Measurements from ENCODE around the gene GDAP2.

The GDAP2 gene

GRCh38 chr1:117838911-117839310 is 90.5 kb downstream of the GDAP2 start:
- ChIA-PET POLR2A (no interaction called here), CTCF (no interaction called here)
- DNase-seq (ENCODE audit: extremely low spot score): no peak
- no peak for TF ChIP-seq TARDBP (IDR thresholded peaks at IDR 0.05)
- TF ChIP-seq LEF1 (IDR thresholded peaks at IDR 0.05; ENCODE audit: borderline replicate concordance): no peak
- no peak for TF ChIP-seq L3MBTL2 (conservative IDR thresholded peaks at IDR 0.05)
- no peak for TF ChIP-seq HDGF (IDR thresholded peaks at IDR 0.05; ENCODE audit: borderline replicate concordance)
- no peak for TF ChIP-seq SP1 (IDR thresholded peaks at IDR 0.05)
- TF ChIP-seq PKNOX1 (IDR thresholded peaks at IDR 0.05): no peak
- no peak for TF ChIP-seq SUZ12 (IDR thresholded peaks at IDR 0.05)
- no peak for TF ChIP-seq CTBP1 (IDR thresholded peaks at IDR 0.05; ENCODE audit: borderline replicate concordance)
- TF ChIP-seq FOXK2 (IDR thresholded peaks at IDR 0.05): no peak
- TF ChIP-seq FOXA1 (IDR thresholded peaks at IDR 0.05): no peak
- no peak for TF ChIP-seq FOXM1 (IDR thresholded peaks at IDR 0.05; ENCODE audit: borderline replicate concordance)
- TF ChIP-seq BHLHE40 (IDR thresholded peaks at IDR 0.05; ENCODE audit: borderline replicate concordance): no peak
- no peak for TF ChIP-seq ELF4 (IDR thresholded peaks at IDR 0.05)
- no peak for TF ChIP-seq ZNF384 (IDR thresholded peaks at IDR 0.05)
- TF ChIP-seq ARNT (IDR thresholded peaks at IDR 0.05): no peak
- no peak for TF ChIP-seq NFRKB (IDR thresholded peaks at IDR 0.05)

GRCh38 chr1:117836069-117836468 is 93.4 kb downstream of the GDAP2 start:
- TF ChIP-seq HDGF (IDR thresholded peaks at IDR 0.05; ENCODE audit: borderline replicate concordance): no peak
- no peak for TF ChIP-seq BHLHE40 (IDR thresholded peaks at IDR 0.05; ENCODE audit: borderline replicate concordance)
- no peak for TF ChIP-seq FOXK2 (IDR thresholded peaks at IDR 0.05)
- no peak for TF ChIP-seq L3MBTL2 (conservative IDR thresholded peaks at IDR 0.05)
- no peak for TF ChIP-seq ARNT (IDR thresholded peaks at IDR 0.05)
- no peak for TF ChIP-seq FOXM1 (IDR thresholded peaks at IDR 0.05; ENCODE audit: borderline replicate concordance)
- TF ChIP-seq SP1 (IDR thresholded peaks at IDR 0.05): no peak
- no peak for TF ChIP-seq NFRKB (IDR thresholded peaks at IDR 0.05)
- TF ChIP-seq ZNF384 (IDR thresholded peaks at IDR 0.05): no peak
- no peak for TF ChIP-seq ELF4 (IDR thresholded peaks at IDR 0.05)
- TF ChIP-seq CTBP1 (IDR thresholded peaks at IDR 0.05; ENCODE audit: borderline replicate concordance): no peak
- no peak for TF ChIP-seq PKNOX1 (IDR thresholded peaks at IDR 0.05)
- no peak for TF ChIP-seq SUZ12 (IDR thresholded peaks at IDR 0.05)
- DNase-seq (ENCODE audit: extremely low spot score): no peak
- CTCF ChIA-PET: no interaction called here
- POLR2A ChIA-PET: no interaction called here

GRCh38 chr1:117834416-117834815 is 95.0 kb downstream of the GDAP2 start:
- CTCF ChIA-PET: no interaction called here
- POLR2A ChIA-PET: no interaction called here
- DNase-seq (ENCODE audit: extremely low spot score): no peak
- TF ChIP-seq SUZ12 (IDR thresholded peaks at IDR 0.05): no peak
- no peak for TF ChIP-seq SP1 (IDR thresholded peaks at IDR 0.05)
- TF ChIP-seq NFRKB (IDR thresholded peaks at IDR 0.05): no peak
- no peak for TF ChIP-seq BHLHE40 (IDR thresholded peaks at IDR 0.05; ENCODE audit: borderline replicate concordance)
- TF ChIP-seq FOXA1 (IDR thresholded peaks at IDR 0.05): no peak
- TF ChIP-seq ARNT (IDR thresholded peaks at IDR 0.05): no peak

GRCh38 chr1:117832453-117832852 is 97.0 kb downstream of the GDAP2 start:
- ChIA-PET CTCF (no interaction called here), POLR2A (no interaction called here)
- no peak for DNase-seq (ENCODE audit: extremely low spot score)
- TF ChIP-seq L3MBTL2 (conservative IDR thresholded peaks at IDR 0.05) (no peak), LEF1 (IDR thresholded peaks at IDR 0.05; ENCODE audit: borderline replicate concordance) (no peak), SUZ12 (IDR thresholded peaks at IDR 0.05) (no peak), ZNF384 (IDR thresholded peaks at IDR 0.05) (no peak), NFRKB (IDR thresholded peaks at IDR 0.05) (no peak), CTBP1 (IDR thresholded peaks at IDR 0.05; ENCODE audit: borderline replicate concordance) (no peak), TARDBP (IDR thresholded peaks at IDR 0.05) (no peak)

GRCh38 chr1:117830222-117830621 is 99.2 kb downstream of the GDAP2 start:
- ChIA-PET CTCF (interaction anchor here (0.5 kb wide), 1 partner anchor 12 kb away, joined by 3 read pairs; no protein-coding TSS in a partner anchor), POLR2A (no interaction called here)
- DNase-seq (ENCODE audit: extremely low spot score): no peak
- TF ChIP-seq ZNF384 (IDR thresholded peaks at IDR 0.05) (no peak), ELF4 (IDR thresholded peaks at IDR 0.05) (no peak), PKNOX1 (IDR thresholded peaks at IDR 0.05) (no peak), CTBP1 (IDR thresholded peaks at IDR 0.05; ENCODE audit: borderline replicate concordance) (no peak), FOXA1 (IDR thresholded peaks at IDR 0.05) (no peak), SUZ12 (IDR thresholded peaks at IDR 0.05) (no peak), SP1 (IDR thresholded peaks at IDR 0.05) (no peak), HDGF (IDR thresholded peaks at IDR 0.05; ENCODE audit: borderline replicate concordance) (no peak), FOXM1 (IDR thresholded peaks at IDR 0.05; ENCODE audit: borderline replicate concordance) (no peak)

- no peak for DNase-seq (ENCODE audit: extremely low spot score)
- POLR2A ChIA-PET: no interaction called here
- TF ChIP-seq FOXM1 (IDR thresholded peaks at IDR 0.05; ENCODE audit: borderline replicate concordance): no peak
- TF ChIP-seq BHLHE40 (IDR thresholded peaks at IDR 0.05; ENCODE audit: borderline replicate concordance): no peak
- TF ChIP-seq SUZ12 (IDR thresholded peaks at IDR 0.05): no peak
- TF ChIP-seq LEF1 (IDR thresholded peaks at IDR 0.05; ENCODE audit: borderline replicate concordance): no peak
- TF ChIP-seq SP1 (IDR thresholded peaks at IDR 0.05): no peak
- TF ChIP-seq HDGF (IDR thresholded peaks at IDR 0.05; ENCODE audit: borderline replicate concordance): no peak
- TF ChIP-seq PKNOX1 (IDR thresholded peaks at IDR 0.05): no peak
- no peak for TF ChIP-seq FOXA1 (IDR thresholded peaks at IDR 0.05)
- no peak for TF ChIP-seq ELF4 (IDR thresholded peaks at IDR 0.05)
- no peak for TF ChIP-seq L3MBTL2 (conservative IDR thresholded peaks at IDR 0.05)
- no peak for TF ChIP-seq TARDBP (IDR thresholded peaks at IDR 0.05)
- TF ChIP-seq CTBP1 (IDR thresholded peaks at IDR 0.05; ENCODE audit: borderline replicate concordance): no peak
- TF ChIP-seq NFRKB (IDR thresholded peaks at IDR 0.05): no peak
- CTCF ChIA-PET: no interaction called here
Measured at GRCh38 chr1:117828201-117828600, 101.2 kb downstream of the GDAP2 start.

All from HEK293T (cell line).